Hepatocyte (in vitro differentiated cells): ENCODE measurements around the gene FALEC. TPM values are rescaled to one million over a fixed set of nuclear protein-coding genes. Genes with fewer than 3 reads are reported as not detected.

Source experiments
- DNase-seq: peaks from one replicate; pipeline ENCODE4 v3.0.0-alpha.2; 2016; ENCODE audit warnings: low spot score
- H2AFZ ChIP-seq: fragments of 200-600 bp; sonication (generic); 2 replicates; pipeline ENCODE4 v1.6.0; 2016; ENCODE audit warnings: antibody characterized with exemption, mild to moderate bottlenecking
- H3K27ac ChIP-seq: fragments of 200-600 bp; sonication (generic); 2 replicates; pipeline ENCODE4 v1.5.1; 2016; ENCODE audit warnings: mild to moderate bottlenecking
- H3K27me3 ChIP-seq: fragments of 200-600 bp; sonication (generic); 2 replicates; pipeline ENCODE4 v1.6.1; 2016
- H3K36me3 ChIP-seq: fragments of 200-600 bp; sonication (generic); replicated peaks from 2 replicates; pipeline ENCODE4 v1.5.1; 2016; ENCODE audit warnings: low read depth; ENCODE audit not compliant: insufficient read depth
- H3K4me1 ChIP-seq: fragments of 200-600 bp; sonication (generic); 2 replicates; pipeline ENCODE4 v1.5.1; 2016; ENCODE audit warnings: mild to moderate bottlenecking, moderate library complexity; ENCODE audit not compliant: insufficient read depth
- H3K4me2 ChIP-seq: fragments of 200-600 bp; sonication (generic); 2 replicates; pipeline ENCODE4 v1.6.0; 2016
- H3K4me3 ChIP-seq: fragments of 200-600 bp; sonication (generic); 2 replicates; pipeline ENCODE4 v1.5.1; 2016; ENCODE audit warnings: mild to moderate bottlenecking
- H3K79me2 ChIP-seq: fragments of 200-600 bp; sonication (generic); 2 replicates; pipeline ENCODE4 v1.6.0; 2017; ENCODE audit warnings: mild to moderate bottlenecking
- H3K9me2 ChIP-seq: fragments of 200-600 bp; sonication (generic); replicated peaks from 2 replicates; pipeline ENCODE4 v1.6.0; 2017; ENCODE audit warnings: mild to moderate bottlenecking; ENCODE audit not compliant: insufficient read depth
- H3K9me3 ChIP-seq: fragments of 200-600 bp; sonication (generic); 2 replicates; pipeline ENCODE4 v1.5.1; 2016; ENCODE audit warnings: low read depth, mild to moderate bottlenecking
- H4K20me1 ChIP-seq: fragments of 200-600 bp; sonication (generic); 2 replicates; pipeline ENCODE4 v1.6.0; 2016; ENCODE audit warnings: mild to moderate bottlenecking; ENCODE audit not compliant: insufficient read depth, poor library complexity, severe bottlenecking
- EZH2 ChIP-seq: fragments of 200-600 bp; sonication (generic); IDR thresholded peaks from 2 replicates; pipeline ENCODE4 v1.6.1; 2016; ENCODE audit warnings: antibody characterized with exemption, mild to moderate bottlenecking, borderline replicate concordance
- EZH2phosphoT487 ChIP-seq: fragments of 200-600 bp; sonication (generic); IDR thresholded peaks from one replicate; pipeline ENCODE4 v1.6.1; 2018; ENCODE audit warnings: antibody characterized with exemption, mild to moderate bottlenecking, low read depth, moderate library complexity; ENCODE audit not compliant: unreplicated experiment, severe bottlenecking
- WGBS: methylation state at CpG from one replicate; pipeline ENCODE4 v1.1.6; 2016; ENCODE audit warnings: low lambda C conversion rate; ENCODE audit errors: missing lambda C conversion rate; 5-methylcytosine and 5-hydroxymethylcytosine counted together
- polyA plus RNA-seq: library from polyadenylated mRNA; unstranded; fragments of >200 nt; fragmentation: Nextera tagmentation; extraction: Ambion mirVana; gene quantifications from 2 replicates; pipeline ENCODE4 v1.2.1, GENCODE V29; 2016
- total RNA-seq: library from RNA; depleted of rRNA; stranded (reverse); fragments of >200 nt; gene quantifications from 2 replicates; pipeline ENCODE4 v1.2.3, GENCODE V29; 2014
- TF ChIP-seq, protein P1 (sequence below): fragments of 200-600 bp; sonication (generic); IDR thresholded peaks from 2 replicates; pipeline ENCODE4 v1.5.1; 2016; ENCODE audit warnings: antibody characterized with exemption, mild to moderate bottlenecking; ENCODE audit not compliant: poor library complexity

Gene FALEC
- total and polyA plus RNA-seq, 2 experiments from 2014 or later = 0.39 TPM; not detected in 1

GRCh38 chr1:150498342-150498741 lies 17.2 kb upstream of the FALEC start:
- Histone ChIP-seq H3K4me2 (no peak overlapping the region), H3K9me3 (no peaks in the 10 kb centered on the region), H3K4me1 (no peaks in the 10 kb centered on the region), H3K4me3 (no peak overlapping the region), H3K27ac (no peak overlapping the region), H3K9me2 (no peaks in the 10 kb centered on the region), H3K36me3 (no peaks in the 10 kb centered on the region), H4K20me1 (no peaks in the 10 kb centered on the region), H2AFZ (no peak overlapping the region), H3K79me2 (no peaks in the 10 kb centered on the region), H3K27me3 (no peaks in the 10 kb centered on the region)
- no peak for TF ChIP-seq EZH2phosphoT487
- TF ChIP-seq, protein P1, sequence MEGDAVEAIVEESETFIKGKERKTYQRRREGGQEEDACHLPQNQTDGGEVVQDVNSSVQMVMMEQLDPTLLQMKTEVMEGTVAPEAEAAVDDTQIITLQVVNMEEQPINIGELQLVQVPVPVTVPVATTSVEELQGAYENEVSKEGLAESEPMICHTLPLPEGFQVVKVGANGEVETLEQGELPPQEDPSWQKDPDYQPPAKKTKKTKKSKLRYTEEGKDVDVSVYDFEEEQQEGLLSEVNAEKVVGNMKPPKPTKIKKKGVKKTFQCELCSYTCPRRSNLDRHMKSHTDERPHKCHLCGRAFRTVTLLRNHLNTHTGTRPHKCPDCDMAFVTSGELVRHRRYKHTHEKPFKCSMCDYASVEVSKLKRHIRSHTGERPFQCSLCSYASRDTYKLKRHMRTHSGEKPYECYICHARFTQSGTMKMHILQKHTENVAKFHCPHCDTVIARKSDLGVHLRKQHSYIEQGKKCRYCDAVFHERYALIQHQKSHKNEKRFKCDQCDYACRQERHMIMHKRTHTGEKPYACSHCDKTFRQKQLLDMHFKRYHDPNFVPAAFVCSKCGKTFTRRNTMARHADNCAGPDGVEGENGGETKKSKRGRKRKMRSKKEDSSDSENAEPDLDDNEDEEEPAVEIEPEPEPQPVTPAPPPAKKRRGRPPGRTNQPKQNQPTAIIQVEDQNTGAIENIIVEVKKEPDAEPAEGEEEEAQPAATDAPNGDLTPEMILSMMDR = no peak
- TF ChIP-seq EZH2 = no peak
- 99% methylated on average over 9 of the region's 10 CpGs for WGBS
- DNase-seq = no peak

DNA sequence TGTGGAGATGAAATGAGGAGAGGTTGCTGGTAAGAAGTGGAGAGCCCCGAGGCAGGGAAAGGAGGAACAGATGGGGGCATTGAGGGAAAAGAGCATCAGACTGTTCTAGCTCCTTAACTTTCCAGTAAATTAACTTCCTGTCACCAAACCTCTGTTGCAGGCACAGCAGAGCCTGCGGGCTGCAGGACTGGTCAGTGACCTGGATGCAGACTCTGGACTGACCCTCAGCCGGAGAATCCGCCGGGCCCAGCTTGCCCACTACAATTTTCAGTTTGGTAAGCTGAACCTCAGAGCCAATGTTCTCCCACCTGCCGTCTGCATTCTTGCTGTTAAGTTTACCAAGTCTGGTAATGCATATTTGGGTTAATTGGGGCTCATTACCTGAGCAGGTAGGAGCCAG lies 10.1 kb upstream of the FALEC start:
- Histone ChIP-seq H3K79me2 (no peaks in the 10 kb centered on the region), H3K4me3 (no peak overlapping the region), H2AFZ (no peak overlapping the region), H3K9me2 (no peaks in the 10 kb centered on the region), H3K4me1 (no peaks in the 10 kb centered on the region), H3K36me3 (no peaks in the 10 kb centered on the region), H3K4me2 (no peak overlapping the region), H3K27ac (no peak overlapping the region), H3K9me3 (no peaks in the 10 kb centered on the region), H3K27me3 (no peaks in the 10 kb centered on the region), H4K20me1 (no peaks in the 10 kb centered on the region)
- TF ChIP-seq, protein P1 = no peak
- no peak for TF ChIP-seq EZH2phosphoT487
- TF ChIP-seq EZH2 = no peak
- WGBS = 86% methylated on average over 6 of the region's 6 CpGs
- no peak for DNase-seq

GRCh38 chr1:150507912-150508864 lies 7.4 kb upstream of the FALEC start, which contains the start of gene ECM1:
Gene ECM1, plus strand, starts transcription at chr1:150508109. Its CDS starts 101 bp downstream, at chr1:150508210.
- TF ChIP-seq EZH2phosphoT487 (no peak), EZH2 (no peak)
- TF ChIP-seq, protein P1 = no peak
- Histone ChIP-seq H3K4me1 (no peaks in the 10 kb centered on the region), H3K27ac (peak within 1 kb of the TSS; percentile 58), H3K36me3 (no peaks in the 10 kb centered on the region), H3K4me2 (no peak within 1 kb of the TSS), H2AFZ (no peak within 1 kb of the TSS), H4K20me1 (no peaks in the 10 kb centered on the region), H3K27me3 (no peaks in the 10 kb centered on the region), H3K9me2 (no peaks in the 10 kb centered on the region), H3K4me3 (no peak within 1 kb of the TSS), H3K9me3 (no peaks in the 10 kb centered on the region), H3K79me2 (no peaks in the 10 kb centered on the region)
- DNase-seq = peak; percentile 64
- WGBS = 69% methylated on average over 7 of the region's 7 CpGs
